Measurements from ENCODE around the gene KIF1A. TPM values are rescaled to one million over a fixed set of nuclear protein-coding genes. Genes with fewer than 3 reads are reported as not detected.

KIF1A gene
- total and polyA plus RNA-seq, 2 of the 8 experiments (the other 6 are each of a cell fraction or from before 2014, with no cell fraction given) = 61.3 to 281 TPM

- 91% methylated on average over 8 of the region's 8 CpGs; no CpG with 5 or more reads in 1 of the 2 experiments for WGBS, 2 experiments (ENCODE audit: extremely low coverage in 1 of 2, insufficient coverage in 1 of 2, insufficient read length in 1 of 2, insufficient replicate concordance in 2 of 2, low coverage in 1 of 2, low lambda C conversion rate in 2 of 2, missing lambda C conversion rate in 1 of 2)
- Histone ChIP-seq H3K36me3 (ENCODE audit: control insufficient read depth in 2 of 4, insufficient read depth in 4 of 4, low read length in 3 of 4) (no peaks in the 10 kb centered on the region), H2BK15ac (ENCODE audit: low read length) (no peak overlapping the region), H3K27me3 (replicated peaks in 1 of 4; ENCODE audit: control insufficient read depth in 3 of 4, extremely low read depth in 1 of 4, insufficient read depth in 3 of 4, low read length in 3 of 4) (peaks cover 0 to 17% (median 12%) of the 10 kb centered on the region in 4 experiments; a peak in 5 of 7 replicates), H3K14ac (ENCODE audit: insufficient read length) (no peak overlapping the region), H4K8ac (ENCODE audit: extremely low read depth, insufficient read depth, low read length) (no peak overlapping the region), H2BK20ac (ENCODE audit: low read length) (no peak overlapping the region), H2AFZ (ENCODE audit: low read length) (no peak overlapping the region), H3K4ac (replicated peaks; ENCODE audit: insufficient read length, low read depth, low read length) (no peak overlapping the region), H4K20me1 (replicated peaks in 1 of 2; ENCODE audit: control insufficient read depth in 1 of 2, insufficient read depth in 2 of 2, low read length in 2 of 2) (peaks cover 0 to 5% of the 10 kb centered on the region in 2 experiments), H3K27ac (ENCODE audit: low read depth, low read length) (no peak overlapping the region), H3K9ac (replicated peaks in 1 of 4; ENCODE audit: extremely low read depth in 1 of 4, low read depth in 3 of 4, low read length in 3 of 4) (no peak overlapping the region), H3K56ac (replicated peaks; ENCODE audit: insufficient read length, low read depth, low read length) (no peak overlapping the region), H2BK120ac (replicated peaks; ENCODE audit: low read depth, low read length) (no peak overlapping the region), H2BK12ac (ENCODE audit: low read depth, low read length) (no peak overlapping the region), H3K18ac (ENCODE audit: extremely low read depth, low read length) (no peak overlapping the region), H3K4me1 (replicated peaks in 1 of 4; ENCODE audit: control insufficient read depth in 3 of 4, insufficient read depth in 4 of 4, low read length in 3 of 4) (peaks cover 0 to 2% (median 0%) of the 10 kb centered on the region in 4 experiments; a peak in 1 of 7 replicates), H3K23me2 (ENCODE audit: low read depth, low read length) (peaks cover 6% of the 10 kb centered on the region; the same call in 1 of the 2 replicates), H2AK5ac (ENCODE audit: low read depth, low read length) (no peak overlapping the region), H2BK5ac (ENCODE audit: low read depth, low read length) (no peak overlapping the region), H3K9me3 (ENCODE audit: insufficient read depth in 2 of 2, low read depth in 1 of 2, low read length in 1 of 2) (no peaks in the 10 kb centered on the region), H3K4me3 (ENCODE audit: extremely low read depth in 1 of 4, insufficient read depth in 2 of 4, low read depth in 3 of 4, low read length in 4 of 4) (no peak overlapping the region), H4K5ac (ENCODE audit: insufficient read length, low read depth, low read length) (no peak overlapping the region), H3K4me2 (ENCODE audit: insufficient read depth in 1 of 2, low read depth in 2 of 2, low read length in 2 of 2) (no peak overlapping the region), H3K79me1 (ENCODE audit: low read depth, low read length) (no peaks in the 10 kb centered on the region), H3K23ac (ENCODE audit: insufficient read length) (no peak overlapping the region), H3K79me2 (ENCODE audit: control insufficient read depth in 1 of 2, insufficient read depth in 2 of 2, low read length in 2 of 2) (no peaks in the 10 kb centered on the region), H4K91ac (replicated peaks; ENCODE audit: insufficient read length, low read length) (no peak overlapping the region)
- TF ChIP-seq SIRT6 (IDR thresholded peaks at IDR 0.05; ENCODE audit: low read length) (no peak), CREB1 (IDR thresholded peaks at IDR 0.05) (no peak), E2F6 (IDR thresholded peaks at IDR 0.05) (no peak), CBX5 (IDR thresholded peaks at IDR 0.05; ENCODE audit: low read depth, low read length) (no peak), KDM1A (IDR thresholded peaks at IDR 0.05; ENCODE audit: borderline replicate concordance, low read length) (no peak), SRF (IDR thresholded peaks at IDR 0.05; ENCODE audit: low read depth, low read length) (no peak), SP1 (IDR thresholded peaks at IDR 0.05; ENCODE audit: low read depth, low read length) (no peak), JUND (IDR thresholded peaks at IDR 0.05; ENCODE audit: low read length) (no peak), SIX5 (IDR thresholded peaks at IDR 0.05; ENCODE audit: low read depth, low read length) (no peak), BRCA1 (IDR thresholded peaks at IDR 0.05; ENCODE audit: low read depth, low read length) (no peak), CHD2 (IDR thresholded peaks at IDR 0.05; ENCODE audit: low read length) (no peak), SP4 (IDR thresholded peaks at IDR 0.05; ENCODE audit: low read length) (no peak), TBP (IDR thresholded peaks at IDR 0.05; ENCODE audit: low read depth, low read length) (no peak), FOSL1 (IDR thresholded peaks at IDR 0.05; ENCODE audit: insufficient read depth, low read depth, low read length) (no peak)
- FAIRE-seq (no peak), DNase-seq (ENCODE audit: low read depth in 1 of 2, low spot score in 2 of 2) (no peak)
- CTCF ChIA-PET (ENCODE audit: partially characterized antibody) = interaction anchor here (1.0 to 1.3 kb wide), 4 partner anchors 18 to 316 kb away, joined by 3 to 5 read pairs (median 3); partner anchors contain the start of gene PASK
- POLR2A ChIA-PET (ENCODE audit: partially characterized antibody) = interaction anchor here (1.0 to 1.5 kb wide), 3 partner anchors 10 to 14 kb away, joined by 3 to 6 read pairs (median 4); partner anchors contain the start of gene KIF1A
Observed at GRCh38 chr2:240833724-240834285, 13.8 kb upstream of the KIF1A start.
